Measurements from ENCODE around the gene DENND1A.

The DENND1A gene

DNA sequence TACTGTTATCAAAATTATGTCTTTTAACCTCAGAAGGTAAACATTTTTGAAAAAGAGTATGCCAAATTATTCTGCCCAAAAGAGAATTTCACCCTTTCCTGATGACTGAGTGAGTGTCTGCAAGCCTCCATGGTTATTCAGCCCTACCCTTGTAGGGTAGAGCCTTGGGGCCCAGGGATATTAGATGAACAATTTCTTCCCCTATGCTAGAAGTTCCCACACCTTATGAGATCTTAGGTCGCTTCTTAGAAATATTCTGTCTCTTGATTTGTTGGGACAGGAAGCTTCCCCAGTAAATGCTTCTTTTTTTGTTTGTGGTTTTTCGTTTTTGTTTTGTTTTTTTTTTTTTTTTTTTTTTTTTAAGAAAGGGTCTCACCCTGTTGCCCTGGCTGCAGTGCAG, 570.8 kb downstream of the DENND1A start:
- no peak for DNase-seq

DNA sequence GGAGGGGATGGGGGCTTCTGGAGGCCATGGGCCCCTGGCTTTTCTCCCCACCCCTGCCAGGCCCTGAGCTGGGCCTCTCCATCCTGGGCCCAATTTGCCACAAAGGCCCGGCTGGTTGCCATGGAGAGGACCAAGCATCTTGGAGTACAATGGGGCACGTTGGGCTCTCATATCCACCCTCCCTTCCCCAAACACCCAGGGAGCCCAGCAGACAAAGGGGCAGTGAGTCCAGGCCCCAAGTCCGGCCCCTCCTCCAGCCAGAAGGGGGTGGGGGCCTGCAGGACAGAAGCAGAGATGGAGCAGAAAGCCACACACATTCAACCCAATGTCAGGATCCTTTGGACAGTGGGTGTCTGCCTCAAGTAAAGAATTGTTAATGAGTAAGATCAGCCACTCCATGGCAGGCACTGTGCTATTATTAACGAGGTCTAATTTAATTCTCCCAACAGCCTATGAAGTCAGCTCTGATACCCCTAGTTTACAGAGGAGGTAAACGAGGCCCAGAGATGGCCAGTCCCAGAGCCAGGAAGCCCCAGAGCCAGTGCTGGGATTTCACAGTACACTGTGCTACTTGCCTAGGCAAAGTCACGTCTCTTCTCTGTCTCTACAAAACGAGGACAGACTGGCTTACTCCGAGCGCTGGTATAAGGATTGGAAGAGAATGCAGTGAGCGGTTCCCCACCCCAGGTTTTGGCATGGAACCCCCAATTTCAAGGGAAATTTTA, 571.6 kb downstream of the DENND1A start:
- DNase-seq: no peak

DNA sequence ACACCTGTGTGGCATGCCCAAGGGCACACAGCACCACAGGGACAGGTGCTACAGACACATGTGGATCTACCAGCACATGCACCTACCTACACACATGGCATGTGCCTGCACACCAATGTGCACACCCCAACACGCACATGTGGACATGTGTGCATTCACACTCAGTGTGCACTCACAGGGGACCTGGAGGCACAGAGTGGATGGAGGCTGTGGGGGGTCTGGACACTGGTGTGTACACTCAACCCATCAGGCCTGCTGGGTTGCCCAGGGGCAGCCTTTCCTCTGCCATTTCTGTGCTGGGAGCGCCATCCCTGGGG, 572.2 kb downstream of the DENND1A start:
- DNase-seq: no peak

DNA sequence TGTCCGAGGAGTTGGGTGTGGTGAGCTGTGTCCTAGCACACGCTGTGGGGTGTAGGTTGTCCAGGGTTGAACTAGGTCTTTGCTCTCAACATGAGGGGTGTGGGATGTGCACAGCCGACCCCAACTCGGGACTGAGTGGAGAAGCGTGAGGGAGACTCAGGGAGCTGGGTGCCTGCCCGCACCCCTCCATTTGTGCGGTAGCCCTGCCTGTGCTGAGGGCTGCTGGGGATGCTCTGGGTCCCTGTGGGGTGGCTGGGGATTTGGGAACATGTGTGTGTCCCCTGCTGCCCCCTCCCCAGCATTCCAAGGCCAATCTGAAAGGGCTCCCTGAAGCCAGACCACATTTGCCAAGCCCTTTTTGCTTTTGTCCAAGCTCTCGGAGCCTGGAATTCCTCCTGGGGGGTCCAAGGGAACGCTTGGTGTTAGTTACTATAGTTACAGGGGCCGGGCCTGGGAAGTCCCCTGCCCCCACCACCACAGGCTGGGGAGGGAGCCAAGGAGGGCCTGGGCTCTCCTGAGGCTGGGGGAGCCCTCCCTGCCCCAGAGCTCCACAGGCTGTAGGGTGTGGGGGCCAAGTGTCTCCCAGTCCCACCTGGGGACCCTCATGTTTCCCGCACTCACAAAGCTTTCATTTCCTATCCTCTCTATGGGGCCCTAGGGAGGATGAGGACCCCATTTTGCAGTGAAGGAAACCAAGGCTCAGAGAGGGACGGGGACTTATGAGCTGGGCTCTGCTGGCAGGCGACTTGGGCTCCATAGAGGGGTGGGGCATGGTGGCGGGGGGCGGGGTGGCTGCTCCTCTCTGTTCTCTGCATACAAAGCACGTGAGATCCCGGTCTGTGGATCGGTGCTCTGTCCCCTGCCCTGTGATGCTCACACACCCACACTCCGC, 572.8 kb downstream of the DENND1A start:
- no peak for DNase-seq

DNA sequence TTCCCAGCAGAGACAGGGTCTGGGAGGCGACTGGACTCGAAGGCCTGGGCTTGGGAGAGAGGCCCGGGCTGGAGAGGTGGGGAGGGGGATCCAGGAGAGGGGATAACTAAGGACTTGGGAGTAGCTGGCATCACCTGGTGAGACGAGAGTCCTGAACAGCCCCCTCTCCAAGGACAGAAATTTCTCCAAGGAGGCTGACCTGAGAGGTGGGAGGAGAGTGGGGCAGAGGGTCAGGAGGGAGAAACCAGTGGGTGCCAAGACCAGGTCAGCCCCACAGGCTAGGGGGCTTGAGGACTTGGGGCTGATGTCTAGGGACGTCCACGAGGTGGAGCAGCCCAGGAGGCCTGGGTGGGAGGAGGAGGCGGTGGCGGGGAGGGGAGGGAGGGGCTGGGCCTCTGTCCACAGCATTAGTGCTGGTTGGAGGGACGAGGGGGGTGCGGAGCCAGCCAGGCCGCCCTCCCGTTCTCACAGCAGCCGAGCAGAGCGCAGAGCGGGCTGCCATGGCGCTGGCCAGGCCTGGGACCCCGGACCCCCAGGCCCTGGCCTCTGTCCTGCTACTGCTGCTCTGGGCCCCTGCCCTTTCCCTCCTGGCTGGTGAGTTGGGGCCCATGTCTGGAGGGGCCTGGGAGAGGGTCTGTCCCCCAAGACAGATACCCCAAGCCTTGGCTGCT, 574.0 kb downstream of the DENND1A start, which contains the start of gene CRB2:
TSS of gene CRB2 (plus strand) at position 437 of the 671 bp plus-strand sequence. CDS start at position 501, 64 bp downstream.
- peak in 1 of 2 experiments; percentile 17 for DNase-seq

DNA sequence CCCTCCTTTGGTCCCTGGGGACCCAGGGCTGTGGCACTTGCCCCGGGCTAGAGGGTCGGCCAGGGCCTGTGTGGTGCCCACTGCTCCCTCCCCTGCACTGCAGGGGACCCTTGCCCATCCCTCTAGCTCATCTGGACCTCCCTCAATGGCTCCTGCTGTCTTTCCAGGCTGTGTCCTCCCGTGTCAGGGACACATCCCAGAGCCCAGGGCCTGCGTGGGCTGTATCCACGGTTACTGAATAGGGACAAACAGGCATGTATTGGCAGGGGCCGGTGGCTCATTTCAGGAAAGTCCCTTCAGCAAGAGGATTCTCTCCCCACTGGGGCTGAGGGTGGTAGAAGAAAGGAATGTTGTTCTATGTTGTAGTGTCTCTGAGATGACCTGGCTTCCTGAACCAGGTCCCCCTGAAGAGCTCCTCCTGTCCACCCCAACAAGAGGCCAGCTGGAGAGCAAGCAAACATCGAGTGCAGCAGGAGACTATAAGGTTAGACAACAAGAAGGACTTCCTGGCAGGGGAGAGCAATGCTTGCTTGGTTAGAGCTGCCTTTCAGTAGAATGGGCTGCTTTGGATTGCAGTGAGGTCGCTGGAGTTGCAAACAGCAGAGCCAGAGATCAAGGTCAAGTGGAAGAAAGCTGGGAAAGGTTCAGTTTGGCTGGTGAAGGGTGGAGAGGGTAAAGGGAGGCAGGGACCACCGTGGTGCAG, 575.0 kb downstream of the DENND1A start:
- no peak for DNase-seq

DNA sequence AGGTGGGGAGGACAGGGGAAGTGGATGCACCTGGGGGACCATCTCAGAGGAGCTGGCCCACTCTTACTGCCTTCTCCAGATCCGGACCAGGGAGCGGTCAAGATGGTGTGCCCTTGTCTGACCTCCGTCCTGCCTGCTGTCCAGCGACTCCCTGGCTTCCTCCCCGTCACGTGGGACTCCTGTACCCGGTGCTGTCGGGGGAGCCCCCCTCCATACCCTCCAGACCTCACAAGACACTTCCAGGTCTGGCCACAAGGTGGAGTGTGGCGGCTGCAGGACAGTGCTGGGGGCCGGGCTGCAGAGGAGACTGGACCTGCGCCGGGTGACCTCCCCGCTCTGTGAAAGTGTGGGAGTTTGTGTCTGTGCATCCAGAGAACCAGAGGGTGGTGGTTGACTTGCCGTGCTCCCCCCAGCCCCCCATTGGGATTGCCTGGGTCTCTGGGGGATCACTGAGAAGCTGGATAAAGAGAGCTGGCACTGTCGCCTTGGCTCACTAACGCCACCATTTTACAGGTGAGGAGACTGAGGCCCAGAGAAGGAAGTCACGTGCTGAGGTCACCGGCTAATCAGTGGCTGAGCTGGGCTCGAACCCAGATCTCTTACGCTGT, 575.8 kb downstream of the DENND1A start:
- peak in 1 of 2 experiments; percentile 68 for DNase-seq

DNA sequence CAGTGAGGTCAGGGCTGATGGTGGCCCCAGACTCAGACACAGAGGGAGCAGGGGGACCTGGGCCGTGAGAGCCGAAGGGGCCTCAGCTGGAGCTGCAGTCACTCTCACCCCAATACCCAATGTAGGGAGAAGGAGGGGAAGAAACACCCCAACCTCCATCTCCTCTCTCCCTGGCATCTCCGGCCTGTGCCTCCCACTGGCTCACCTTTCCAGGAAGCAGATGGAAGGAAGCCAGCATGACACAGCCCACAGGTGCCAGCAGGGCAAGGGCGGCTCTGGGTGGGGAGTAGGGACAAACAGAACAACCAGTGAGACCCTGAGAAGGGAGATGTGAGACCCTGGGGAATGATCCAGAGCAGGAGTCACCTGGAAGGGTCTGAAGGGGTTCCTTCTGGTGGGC, 576.9 kb downstream of the DENND1A start:
- no peak for DNase-seq

DNA sequence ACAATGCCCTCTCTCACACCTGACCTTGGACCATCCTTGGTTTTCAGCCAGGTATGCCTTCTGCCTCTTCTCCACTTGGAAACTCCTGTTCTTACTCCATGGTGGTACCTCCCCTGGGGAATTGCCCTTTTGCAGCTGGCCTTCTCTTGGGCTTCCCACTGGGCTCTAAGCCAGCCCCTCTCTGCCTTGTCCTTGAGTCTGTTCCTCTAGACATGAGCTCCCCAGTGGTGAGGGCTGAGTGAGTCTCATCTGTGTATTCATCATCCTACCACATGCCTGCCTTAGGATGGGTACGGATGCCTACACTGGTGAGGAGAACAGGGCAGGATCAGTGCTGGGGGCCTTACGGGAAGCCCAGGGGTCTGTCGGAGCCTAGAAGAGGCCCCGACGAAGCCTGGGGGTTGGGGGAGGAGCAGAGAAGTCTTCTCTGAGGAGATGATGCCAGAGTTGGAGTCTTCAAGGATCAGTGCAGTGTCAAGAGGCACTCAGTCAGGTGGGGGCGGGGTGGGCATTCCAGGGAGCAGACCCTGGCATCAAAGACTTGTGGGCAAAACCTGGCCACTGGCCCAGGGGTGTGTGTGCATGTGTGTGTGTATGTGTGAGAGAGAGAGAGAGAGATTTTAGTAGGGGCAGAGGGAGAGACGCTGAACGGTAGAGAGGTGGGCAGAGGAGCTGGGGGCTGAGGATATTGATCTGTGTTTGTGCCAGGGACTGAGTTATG, 579.2 kb downstream of the DENND1A start:
- DNase-seq: no peak

DNA sequence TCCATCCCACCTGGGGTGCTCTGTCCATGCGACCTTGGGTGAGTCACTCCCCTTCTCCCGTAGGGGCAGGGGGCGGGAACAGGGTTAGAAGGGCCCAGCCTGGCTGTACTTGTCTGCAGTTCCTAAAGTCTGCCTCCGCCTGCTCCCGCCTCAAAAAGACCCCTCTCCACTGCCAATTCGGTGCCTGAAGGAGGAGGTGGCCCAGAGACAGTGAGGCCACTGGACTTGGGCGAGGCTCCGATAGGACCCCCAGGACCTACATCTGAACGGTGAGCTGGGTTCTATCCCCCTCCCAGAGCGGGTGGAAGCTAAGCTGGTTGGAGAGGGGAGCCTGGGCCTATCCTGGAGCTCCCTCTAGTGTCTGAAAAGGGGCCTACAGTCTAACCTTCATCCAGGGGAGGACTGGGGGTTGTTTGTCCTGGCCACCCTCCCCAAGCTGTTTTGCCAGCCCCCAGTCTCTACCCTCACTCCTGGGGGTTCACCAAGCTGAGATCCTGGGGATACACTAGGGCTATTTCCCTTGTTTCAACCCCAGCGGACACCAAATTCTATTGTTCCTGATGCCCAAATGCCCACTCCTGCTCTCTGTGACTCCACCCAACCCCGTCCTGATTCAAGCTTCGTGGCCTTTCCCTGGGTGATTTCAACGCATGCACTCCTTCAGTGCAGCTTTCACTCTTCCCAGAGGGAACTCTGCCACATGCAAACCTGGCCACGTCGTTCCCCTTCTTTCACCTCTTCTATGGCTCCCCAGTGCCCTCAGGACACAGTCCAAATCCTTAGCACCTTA, 580.0 kb downstream of the DENND1A start:
- peak in 1 of 2 experiments; percentile 59 for DNase-seq

DNA sequence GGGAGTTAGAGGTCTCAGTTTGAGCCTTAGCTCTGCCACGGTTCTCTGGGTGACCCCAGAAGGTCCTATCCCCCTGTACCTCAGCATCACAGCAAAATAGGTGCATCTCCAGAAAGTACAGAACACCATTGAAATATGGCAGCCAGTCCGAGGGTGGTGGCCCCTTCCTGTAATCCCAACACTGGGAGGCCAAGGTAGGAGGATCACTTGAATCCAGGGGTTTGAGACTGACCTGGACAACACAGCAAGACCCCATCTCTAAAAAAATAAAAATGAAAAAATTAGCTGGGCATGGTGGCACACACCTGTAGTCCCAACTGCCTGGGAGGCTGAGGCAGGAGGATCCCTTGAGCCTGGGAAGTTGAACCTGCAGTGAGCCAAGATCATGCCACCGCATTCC, 580.9 kb downstream of the DENND1A start:
- no peak for DNase-seq

DNA sequence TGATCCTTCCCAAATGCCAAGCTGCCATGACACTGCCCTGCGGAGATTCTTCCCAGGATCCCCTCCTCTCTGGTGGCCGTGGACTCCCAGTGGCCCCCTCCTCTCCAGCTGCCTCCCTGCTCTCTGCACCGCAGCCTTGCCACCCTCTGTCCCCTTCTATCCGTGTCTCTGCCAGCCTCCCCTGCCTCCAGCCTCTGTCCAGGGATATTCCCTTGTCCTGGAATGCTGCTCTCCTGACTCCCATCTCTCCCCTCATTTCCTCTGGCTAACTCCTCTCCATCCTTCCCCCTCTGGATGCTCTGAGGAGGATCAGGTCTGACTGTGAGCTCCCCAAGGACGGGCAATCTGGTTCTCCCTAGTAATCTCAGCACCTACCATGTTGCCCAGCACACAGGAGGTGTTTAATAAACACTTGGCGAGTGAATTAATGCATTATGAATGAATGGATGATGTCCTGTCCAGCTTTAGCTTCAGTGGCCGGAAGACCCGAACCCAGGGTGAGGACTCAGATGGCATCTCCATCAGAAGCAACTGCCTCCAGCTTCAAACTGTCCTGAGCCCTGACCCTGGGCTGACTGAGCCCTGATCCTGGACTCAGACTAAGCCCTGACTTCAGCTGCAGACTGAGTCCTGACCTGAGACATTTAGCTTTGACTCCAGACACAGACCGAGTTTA, 581.5 kb downstream of the DENND1A start:
- no peak for DNase-seq

DNA sequence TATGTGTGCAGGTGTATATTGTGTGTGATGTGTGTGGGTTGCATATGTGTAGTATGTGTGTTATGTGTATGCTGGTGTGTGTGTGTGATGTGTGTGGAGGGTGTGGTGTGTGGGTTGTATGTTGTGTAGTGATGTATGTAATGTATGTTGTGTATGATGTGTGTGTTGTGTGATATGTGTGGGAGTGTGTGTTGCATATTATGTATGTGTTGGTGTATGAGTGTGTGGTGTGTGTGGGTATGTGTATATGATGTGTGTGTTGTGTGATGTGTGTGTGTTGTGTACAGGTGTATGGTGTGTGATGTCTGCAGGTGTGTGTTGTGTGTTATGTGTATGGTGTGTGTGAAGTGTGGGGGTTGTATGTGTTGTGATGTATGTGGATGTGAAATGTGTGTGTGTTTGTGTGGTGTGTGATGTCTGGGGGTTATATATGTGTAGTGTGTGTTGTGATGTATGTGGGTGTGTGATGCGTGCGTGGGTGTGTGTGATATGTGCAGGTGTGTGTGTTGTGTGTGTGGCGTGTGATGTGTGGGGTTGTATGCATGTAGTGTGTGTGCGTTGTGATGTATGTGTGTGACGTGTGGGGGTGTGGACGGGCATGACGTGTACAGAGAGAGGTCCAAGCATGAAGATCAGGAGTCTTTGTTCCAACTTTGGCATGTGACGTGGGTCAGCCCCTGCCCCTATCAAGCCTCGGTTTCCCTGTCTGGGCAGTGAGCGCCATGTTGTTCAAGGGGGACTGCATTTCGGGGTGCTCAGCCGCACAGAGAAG, 582.5 kb downstream of the DENND1A start:
- no peak for DNase-seq

DNA sequence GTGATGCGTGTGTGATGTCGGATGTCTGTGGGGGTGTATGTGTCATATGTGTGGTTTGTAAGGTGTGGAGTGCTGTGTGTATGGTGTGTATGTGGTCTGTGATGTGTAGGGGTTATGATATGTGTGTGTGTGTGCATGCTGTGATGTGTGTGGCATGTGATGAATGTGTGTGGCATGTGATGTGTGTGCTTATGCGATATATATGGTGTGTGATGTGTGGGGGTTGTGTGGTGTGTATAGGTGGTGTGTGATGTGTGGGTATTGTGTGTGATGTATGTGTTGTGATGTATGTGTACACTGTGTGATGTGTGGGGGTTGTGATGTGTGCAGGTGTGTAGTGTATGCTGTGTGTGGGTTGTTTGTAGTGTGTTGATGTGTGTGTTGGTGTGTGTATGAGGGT, 583.1 kb downstream of the DENND1A start:
- DNase-seq: no peak

DNA sequence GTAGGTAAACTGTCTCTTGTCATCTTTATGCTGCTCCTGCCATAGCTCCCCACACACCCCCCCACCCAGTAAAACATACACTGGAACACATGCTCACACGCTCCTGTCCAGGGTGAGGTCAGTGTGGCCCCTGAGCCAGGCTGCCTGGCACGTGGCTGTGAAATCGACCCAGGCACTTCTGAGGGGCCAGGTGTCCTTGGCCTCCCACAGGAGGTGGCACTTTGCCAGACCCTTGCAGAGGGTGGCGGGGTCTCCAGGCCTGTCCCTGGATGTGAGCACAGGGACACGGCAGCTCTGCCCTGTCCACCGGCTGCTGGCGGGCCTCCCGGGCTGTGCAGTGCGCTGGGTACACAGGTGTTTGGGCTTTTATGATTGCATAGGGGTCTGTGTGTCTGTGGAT, 583.9 kb downstream of the DENND1A start:
- DNase-seq: no peak

DNA sequence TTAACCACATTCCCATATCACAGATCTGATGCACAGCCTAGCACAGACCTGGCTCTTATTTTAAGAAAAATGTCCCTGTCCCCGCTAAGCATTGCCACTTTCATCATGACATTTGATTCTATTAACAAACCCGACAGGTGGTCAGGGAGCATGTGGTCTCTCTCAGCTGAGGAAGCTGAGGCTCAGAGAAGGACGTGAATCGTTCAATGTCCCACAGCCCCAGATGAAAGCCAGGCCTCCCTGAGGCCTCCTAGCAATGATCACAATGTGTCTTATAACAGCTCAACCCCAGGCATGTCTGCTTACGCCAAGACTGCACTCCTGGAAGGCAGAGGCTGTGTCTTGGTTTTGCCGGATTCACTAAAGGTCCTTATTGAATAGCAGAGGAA, 584.4 kb downstream of the DENND1A start:
- no peak for DNase-seq

DNA sequence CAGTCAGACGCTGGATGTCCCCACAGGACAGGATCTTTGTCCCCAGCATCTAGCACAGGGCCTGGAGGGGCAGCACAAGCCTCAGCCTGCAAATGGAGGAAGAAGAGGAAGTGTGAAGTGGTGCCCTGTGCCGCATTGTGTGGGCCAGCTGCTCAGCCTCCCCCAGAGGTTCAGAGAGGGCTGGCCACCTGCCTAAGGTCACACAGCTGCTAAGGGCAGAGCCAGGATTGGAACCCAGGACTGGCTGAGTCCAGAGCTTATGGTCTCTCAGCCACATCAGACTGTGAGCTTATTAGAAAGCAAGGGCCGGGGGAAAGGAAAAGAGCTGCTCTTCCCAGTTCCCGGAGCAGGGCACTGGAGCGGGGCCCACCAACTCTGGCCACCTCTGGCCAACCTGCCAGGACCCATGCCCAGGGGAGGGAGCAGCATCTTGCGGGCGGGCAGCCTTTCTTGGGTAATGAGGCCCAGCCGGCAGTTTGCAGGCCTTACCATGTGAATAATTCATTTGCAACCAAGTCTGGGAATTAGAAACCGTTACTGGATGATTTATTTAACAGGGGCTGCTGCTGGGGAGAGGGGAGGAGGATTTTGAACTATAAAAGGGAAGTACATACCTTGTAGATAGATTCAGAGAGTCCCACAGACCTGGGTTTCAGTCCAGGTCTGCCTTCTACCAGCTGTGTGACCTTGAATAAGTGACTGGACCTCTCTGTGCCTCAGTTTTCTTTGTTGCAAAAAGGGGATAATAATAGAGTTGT, 585.6 kb downstream of the DENND1A start:
- no peak for DNase-seq

DNA sequence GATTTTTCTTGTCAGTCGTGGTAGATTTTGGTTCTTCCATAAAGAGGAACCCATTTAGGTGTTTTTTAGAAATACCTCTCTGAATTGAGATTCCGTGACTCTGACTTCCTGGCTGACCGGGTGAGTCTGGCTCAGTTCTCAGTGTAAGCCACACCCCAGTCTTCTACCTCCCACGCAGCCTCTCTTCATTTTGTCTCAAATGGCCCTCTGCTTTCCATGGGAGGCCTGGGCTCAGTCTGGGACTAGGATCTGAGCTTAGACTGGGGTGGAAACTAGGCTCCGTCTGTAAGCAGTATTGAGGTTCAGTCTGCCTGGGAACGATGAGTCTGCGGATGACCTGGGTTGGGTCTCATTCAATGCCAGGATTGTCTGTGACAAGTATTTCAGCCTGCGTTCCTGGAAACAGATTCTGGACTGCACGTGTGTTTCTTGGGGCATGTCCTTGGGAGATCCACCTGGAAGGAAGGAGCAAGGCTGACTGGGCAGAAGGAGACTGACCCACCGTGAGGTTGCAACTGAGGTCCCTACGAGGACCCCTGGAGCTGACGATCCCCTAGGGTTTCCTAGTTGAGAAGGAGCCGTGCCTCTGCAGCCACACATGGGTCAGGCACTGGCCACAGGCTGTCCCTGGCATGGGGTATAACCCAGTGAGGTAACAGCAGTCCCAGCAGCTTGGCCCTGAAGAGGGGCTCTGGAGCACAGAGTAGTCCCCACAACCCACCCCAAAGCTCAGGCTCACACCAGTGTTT, 586.3 kb downstream of the DENND1A start:
- DNase-seq: no peak
